GM13977 (cell line): Measurements from ENCODE around the gene LACC1.

Experiments
- DNase-seq: peaks from one replicate; pipeline ENCODE4 v3.0.0; 2012; ENCODE audit warnings: low spot score
- CTCF ChIP-seq: IDR thresholded peaks from 2 replicates; pipeline ENCODE4 v1.5.1; 2012; ENCODE audit warnings: mild to moderate bottlenecking, control low read depth; ENCODE audit not compliant: insufficient read depth; ENCODE audit errors: extremely low read depth, missing control alignments
- in situ Hi-C: fragments of 300-500 bp; cut with MboI; formaldehyde crosslinking; loops from one replicate; pipeline ENCODE4 v1.12.0; 2022; ENCODE audit warnings: low sequenced_read_pairs, low pct_unique_long_range_greater_than_20kb, mixed read lengths, inconsistent platforms; ENCODE audit not compliant: unreplicated experiment

Gene LACC1

GRCh38 chr13:43848001-43848649 is 31.6 kb upstream of the LACC1 start:
- no peak for DNase-seq
- TF ChIP-seq CTCF = no peak
- in situ Hi-C loops = no loop called here

GRCh38 chr13:43850873-43851272 is 28.8 kb upstream of the LACC1 start:
- no peak for DNase-seq
- in situ Hi-C loops = no loop called here
- no peak for TF ChIP-seq CTCF

GRCh38 chr13:43852923-43853404 is 26.7 kb upstream of the LACC1 start:
- DNase-seq = no peak
- in situ Hi-C loops = no loop called here
- TF ChIP-seq CTCF = no peak

- in situ Hi-C loops = no loop called here
- no peak for DNase-seq
Observed at GRCh38 chr13:43861863-43862262, 17.8 kb upstream of the LACC1 start.

GRCh38 chr13:43864921-43865320 is 14.8 kb upstream of the LACC1 start:
- TF ChIP-seq CTCF = no peak
- DNase-seq = no peak
- in situ Hi-C loops = no loop called here

More at GRCh38 chr13:43861863-43862262, 17.8 kb upstream of the LACC1 start:
- no peak for TF ChIP-seq CTCF

- no peak for DNase-seq
- TF ChIP-seq CTCF = no peak
- in situ Hi-C loops = no loop called here
Observed at GRCh38 chr13:43865892-43866291, 13.8 kb upstream of the LACC1 start.
